Subcutaneous adipose tissue (tissue), 4 donors: ENCODE results near the gene TNS1. TPM values are rescaled to one million over a fixed set of nuclear protein-coding genes. Genes with fewer than 3 reads are reported as not detected.

Source experiments
- total RNA-seq, 4 donors: library from RNA; depleted of rRNA; stranded (reverse); fragments of >200 nt; gene quantifications; one replicate each; pipeline ENCODE4 v1.1.0, GENCODE V29; 2016
- TF ChIP-seq, protein P1 (sequence below): fragments of 450-650 bp; IDR thresholded peaks from one replicate; pipeline ENCODE4 v1.5.1; 2016; ENCODE audit warnings: low read depth, mild to moderate bottlenecking, control low read depth, antibody characterized with exemption, moderate library complexity

Gene TNS1
- total RNA-seq, 4 donors from 2014 or later = 310 to 1,168 (median 450) TPM

DNA sequence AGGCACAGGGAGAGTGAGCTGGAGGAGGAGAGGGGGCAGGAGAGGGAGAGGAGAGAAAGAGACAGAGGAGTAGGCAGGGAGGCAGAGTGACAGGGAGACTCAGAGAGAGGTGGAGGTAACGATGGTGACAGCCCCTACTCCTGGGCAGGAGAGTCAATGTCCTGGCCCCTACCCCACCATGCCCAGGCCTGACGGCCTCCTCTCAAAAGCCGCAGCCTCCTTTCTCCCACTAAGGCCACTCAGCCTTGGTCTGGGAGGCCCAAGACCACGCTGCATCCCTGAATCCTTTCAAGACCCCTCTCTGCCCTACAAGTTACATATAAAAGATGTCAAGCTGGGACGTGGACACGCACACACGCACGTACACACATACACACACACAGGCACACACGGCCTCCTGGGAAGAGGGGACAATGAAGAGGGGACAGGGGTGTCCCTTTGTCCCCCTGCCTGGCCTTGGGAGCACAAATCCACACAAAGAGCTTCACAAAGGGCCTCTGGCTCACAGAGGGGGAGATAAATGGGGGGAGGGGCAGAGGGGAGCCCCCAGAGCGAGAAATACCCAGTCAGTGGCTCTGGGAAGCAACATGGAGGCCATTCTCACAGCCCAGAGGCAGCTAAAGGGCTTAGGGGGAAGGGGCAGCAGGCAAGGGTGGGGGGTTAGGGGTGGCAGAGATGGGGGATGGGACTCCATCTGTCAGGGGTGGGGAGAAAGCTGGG, 19.5 kb upstream of the TNS1 start:
- TF ChIP-seq, protein P1, sequence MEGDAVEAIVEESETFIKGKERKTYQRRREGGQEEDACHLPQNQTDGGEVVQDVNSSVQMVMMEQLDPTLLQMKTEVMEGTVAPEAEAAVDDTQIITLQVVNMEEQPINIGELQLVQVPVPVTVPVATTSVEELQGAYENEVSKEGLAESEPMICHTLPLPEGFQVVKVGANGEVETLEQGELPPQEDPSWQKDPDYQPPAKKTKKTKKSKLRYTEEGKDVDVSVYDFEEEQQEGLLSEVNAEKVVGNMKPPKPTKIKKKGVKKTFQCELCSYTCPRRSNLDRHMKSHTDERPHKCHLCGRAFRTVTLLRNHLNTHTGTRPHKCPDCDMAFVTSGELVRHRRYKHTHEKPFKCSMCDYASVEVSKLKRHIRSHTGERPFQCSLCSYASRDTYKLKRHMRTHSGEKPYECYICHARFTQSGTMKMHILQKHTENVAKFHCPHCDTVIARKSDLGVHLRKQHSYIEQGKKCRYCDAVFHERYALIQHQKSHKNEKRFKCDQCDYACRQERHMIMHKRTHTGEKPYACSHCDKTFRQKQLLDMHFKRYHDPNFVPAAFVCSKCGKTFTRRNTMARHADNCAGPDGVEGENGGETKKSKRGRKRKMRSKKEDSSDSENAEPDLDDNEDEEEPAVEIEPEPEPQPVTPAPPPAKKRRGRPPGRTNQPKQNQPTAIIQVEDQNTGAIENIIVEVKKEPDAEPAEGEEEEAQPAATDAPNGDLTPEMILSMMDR = no peak

DNA sequence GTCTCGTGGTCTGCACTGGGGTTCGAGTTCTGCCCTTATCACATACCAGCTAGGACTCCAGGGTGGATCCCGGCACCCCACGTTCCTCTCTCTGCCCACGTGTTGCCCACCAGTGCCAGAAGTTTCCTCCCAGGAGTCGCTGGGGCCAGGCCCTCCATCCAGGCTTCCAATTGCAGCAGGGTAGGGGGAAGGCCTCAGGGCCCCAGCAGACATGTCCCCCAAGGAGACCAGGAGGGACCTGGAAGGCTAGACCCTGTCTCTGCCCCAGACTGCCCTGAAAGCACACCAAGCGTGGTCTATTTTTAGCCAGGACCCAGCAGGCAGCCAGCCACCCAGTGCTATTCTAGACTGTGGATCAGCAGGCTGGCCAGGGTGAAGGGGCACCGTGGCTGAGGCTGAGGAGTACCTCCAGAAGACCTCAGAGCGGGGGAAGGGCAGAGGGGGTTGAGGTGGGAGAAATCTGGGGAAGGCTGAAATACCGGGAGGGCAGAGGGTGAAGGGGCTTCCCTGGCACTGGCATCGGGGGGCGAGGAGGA, 18.8 kb upstream of the TNS1 start:
- TF ChIP-seq, protein P1 = no peak

DNA sequence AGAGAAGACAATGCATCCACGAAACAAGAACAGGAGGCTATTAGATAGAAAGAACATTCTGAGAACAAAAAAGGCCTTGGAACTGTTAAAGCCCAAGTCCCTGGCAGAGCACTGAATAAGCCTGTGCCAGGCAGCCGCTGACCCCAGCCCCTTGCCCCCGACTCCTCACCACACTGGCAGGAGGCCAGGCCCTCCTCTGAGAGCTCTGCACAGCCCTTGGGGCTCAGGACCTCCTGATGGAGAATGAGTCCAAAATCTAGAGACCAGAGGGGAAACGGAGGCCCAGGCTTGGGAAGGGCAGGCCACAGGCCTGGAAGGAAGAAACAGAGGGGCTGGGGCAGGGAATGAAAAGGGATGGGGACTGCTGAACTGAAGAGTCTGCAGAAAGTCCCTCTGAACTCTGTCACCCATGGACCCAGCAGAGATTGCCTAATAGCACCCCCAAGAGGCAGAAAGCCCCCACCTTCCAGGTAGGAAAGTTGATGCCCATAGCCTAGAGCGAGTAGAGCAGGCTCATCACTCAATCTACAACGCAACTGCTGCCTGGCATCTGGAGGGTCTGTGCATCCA, 18.3 kb upstream of the TNS1 start:
- TF ChIP-seq, protein P1 = no peak

DNA sequence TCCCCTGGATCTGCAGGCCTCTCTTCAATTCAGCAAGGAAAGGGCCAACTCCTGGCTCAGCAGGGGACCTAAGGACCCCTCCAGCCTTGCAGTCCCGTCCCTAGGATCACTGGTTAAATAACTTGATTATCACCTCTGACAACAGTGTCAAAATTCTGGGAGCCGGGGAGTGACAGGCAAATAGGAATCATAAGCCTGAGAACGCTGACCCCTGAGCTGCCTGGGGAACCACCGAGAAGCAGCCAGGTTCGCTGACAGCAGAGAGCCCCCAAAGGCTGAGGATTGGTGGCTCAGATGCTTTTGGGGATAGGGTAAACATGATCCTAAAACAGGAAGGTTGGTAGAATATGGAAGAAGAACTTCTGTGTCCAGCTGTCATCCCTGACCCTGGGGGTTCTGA, 17.5 kb upstream of the TNS1 start:
- TF ChIP-seq, protein P1 = no peak

DNA sequence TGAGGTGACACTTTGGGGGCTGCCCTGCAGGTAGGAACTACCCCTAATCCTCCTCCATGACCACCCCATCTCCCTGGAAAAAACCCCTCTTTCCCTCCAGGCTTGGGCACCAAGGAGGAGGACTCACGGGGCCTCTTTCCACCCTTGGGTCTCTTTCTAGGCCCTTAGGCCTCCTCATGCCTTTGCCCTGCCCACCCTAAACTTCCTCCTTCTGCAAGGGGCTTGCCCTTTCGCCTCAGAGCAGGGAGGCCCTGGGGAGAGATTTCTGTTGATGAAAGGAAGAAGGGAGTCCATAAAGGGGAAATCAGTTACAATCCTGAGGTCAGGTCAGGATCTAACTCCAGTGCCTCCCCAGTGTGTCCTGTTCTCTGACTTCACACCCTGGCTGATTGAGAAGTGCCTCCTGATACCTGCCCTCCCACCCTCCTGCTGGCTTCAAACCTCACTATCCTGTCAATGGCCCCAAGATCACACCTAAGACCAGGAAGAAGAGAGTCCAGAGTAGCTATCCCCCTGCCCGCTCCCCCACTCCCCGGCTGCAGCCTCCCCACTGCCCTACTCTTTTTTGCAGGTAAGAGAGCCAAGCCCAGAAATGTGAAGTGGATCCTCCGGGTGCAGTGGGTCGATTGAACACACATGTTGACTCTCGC, 16.7 kb upstream of the TNS1 start:
- TF ChIP-seq, protein P1 = no peak

DNA sequence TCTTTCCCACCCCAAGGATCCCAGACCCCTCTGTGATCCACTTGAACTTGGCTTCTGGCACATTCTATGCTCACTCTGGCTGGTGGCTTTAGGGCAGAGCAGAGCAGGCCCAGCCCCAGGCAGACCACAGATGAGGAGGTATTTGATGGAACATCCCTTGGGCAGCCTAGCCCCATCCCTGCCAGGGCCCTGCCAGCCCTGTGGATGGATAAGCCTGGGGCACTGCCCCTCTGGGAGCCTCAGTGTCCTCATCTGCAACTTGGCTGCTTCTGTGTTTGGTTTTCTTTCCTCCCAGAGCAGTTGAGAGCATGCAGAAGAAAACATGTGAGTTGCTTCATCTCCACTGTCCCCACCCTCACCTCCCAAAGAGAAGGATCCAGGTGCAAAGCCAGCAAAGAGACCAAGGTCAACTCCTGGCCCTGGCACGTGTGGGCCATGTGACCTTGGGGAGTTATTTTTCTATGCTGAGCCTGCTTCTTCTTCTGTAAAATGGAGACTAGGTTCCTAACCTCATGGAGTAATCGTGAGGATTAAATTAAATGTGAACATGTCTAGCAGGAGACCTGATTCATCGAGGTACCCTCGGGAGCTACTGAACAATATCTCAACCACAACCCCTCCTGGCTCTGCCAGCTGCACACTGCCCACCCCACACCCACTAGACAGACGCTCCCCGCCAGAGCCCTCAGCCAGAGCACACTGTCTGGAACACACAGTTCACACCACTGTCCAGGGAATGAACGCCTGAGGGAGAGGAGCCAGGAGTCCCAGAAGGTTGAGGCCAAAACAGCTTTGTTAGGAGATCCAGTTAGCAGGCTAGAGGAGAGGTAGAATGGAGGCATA, 14.6 kb upstream of the TNS1 start:
- TF ChIP-seq, protein P1 = no peak
